Measurements from ENCODE around the gene NPSR1. TPM values are rescaled to one million over a fixed set of nuclear protein-coding genes. Genes with fewer than 3 reads are reported as not detected.

Gene NPSR1
- polyA plus RNA-seq, 4 donors, result not detected

GRCh38 chr7:34837801-34838201, 179.8 kb downstream of the NPSR1 start:
- H3K4me1 ChIP-seq (ENCODE audit: control insufficient read depth in 3 of 3, insufficient read depth in 2 of 3, low read depth in 1 of 3, low read length in 2 of 3), result no peaks in the 10 kb centered on the region
- no peak for DNase-seq
- FAIRE-seq, result no peak
- H3K36me3 ChIP-seq (ENCODE audit: control insufficient read depth in 3 of 3, insufficient read depth in 2 of 3, low read depth in 1 of 3, low read length in 3 of 3), result no peaks in the 10 kb centered on the region
- no peak overlapping the region for H3K4me3 ChIP-seq (ENCODE audit: low read depth in 1 of 3, low read length in 3 of 3)
- peaks cover 0 to 6% (median 0%) of the 10 kb centered on the region in 3 donors for H3K27me3 ChIP-seq (ENCODE audit: control insufficient read depth in 3 of 3, insufficient read depth in 3 of 3, low read length in 3 of 3)
- no peak overlapping the region for H3K27ac ChIP-seq (ENCODE audit: low read depth in 1 of 3, low read length in 2 of 3)
- H3K9me3 ChIP-seq (ENCODE audit: control insufficient read depth in 2 of 2, insufficient read depth in 1 of 2, low read depth in 1 of 2, low read length in 1 of 2), result no peaks in the 10 kb centered on the region
- WGBS, 3 donors, result 47 to 53% (median 53%) methylated on average over 2 of the region's 2 CpGs

GRCh38 chr7:34838329-34838728, 180.3 kb downstream of the NPSR1 start:
- no peaks in the 10 kb centered on the region for H3K4me1 ChIP-seq (ENCODE audit: control insufficient read depth in 3 of 3, insufficient read depth in 2 of 3, low read depth in 1 of 3, low read length in 2 of 3)
- DNase-seq, result no peak
- no peak for FAIRE-seq

GRCh38 chr7:34839645-34840044, 181.6 kb downstream of the NPSR1 start:
- WGBS, 3 donors, result 32 to 63% (median 36%) methylated on average over 3 of the region's 3 CpGs
- FAIRE-seq (no peak), DNase-seq (no peak)
- H3K4me3 ChIP-seq (ENCODE audit: low read depth in 1 of 3, low read length in 3 of 3), result no peak overlapping the region
- H3K27me3 ChIP-seq (ENCODE audit: control insufficient read depth in 3 of 3, insufficient read depth in 3 of 3, low read length in 3 of 3), result peaks cover 0 to 6% (median 3%) of the 10 kb centered on the region in 3 donors
- H3K36me3 ChIP-seq (ENCODE audit: control insufficient read depth in 3 of 3, insufficient read depth in 2 of 3, low read depth in 1 of 3, low read length in 3 of 3), result no peaks in the 10 kb centered on the region
- no peaks in the 10 kb centered on the region for H3K9me3 ChIP-seq (ENCODE audit: control insufficient read depth in 2 of 2, insufficient read depth in 1 of 2, low read depth in 1 of 2, low read length in 1 of 2)
- no peaks in the 10 kb centered on the region for H3K4me1 ChIP-seq (ENCODE audit: control insufficient read depth in 3 of 3, insufficient read depth in 2 of 3, low read depth in 1 of 3, low read length in 2 of 3)
- H3K27ac ChIP-seq (ENCODE audit: low read depth in 1 of 3, low read length in 2 of 3), result no peak overlapping the region

More at GRCh38 chr7:34838329-34838728, 180.3 kb downstream of the NPSR1 start:
- no peak overlapping the region for H3K27ac ChIP-seq (ENCODE audit: low read depth in 1 of 3, low read length in 2 of 3)
- no peaks in the 10 kb centered on the region for H3K9me3 ChIP-seq (ENCODE audit: control insufficient read depth in 2 of 2, insufficient read depth in 1 of 2, low read depth in 1 of 2, low read length in 1 of 2)
- 69 to 82% (median 80%) methylated on average over 5 of the region's 5 CpGs for WGBS, 3 donors
- no peak overlapping the region for H3K4me3 ChIP-seq (ENCODE audit: low read depth in 1 of 3, low read length in 3 of 3)
- H3K36me3 ChIP-seq (ENCODE audit: control insufficient read depth in 3 of 3, insufficient read depth in 2 of 3, low read depth in 1 of 3, low read length in 3 of 3), result no peaks in the 10 kb centered on the region
- peaks cover 0 to 6% (median 0%) of the 10 kb centered on the region in 3 donors for H3K27me3 ChIP-seq (ENCODE audit: control insufficient read depth in 3 of 3, insufficient read depth in 3 of 3, low read length in 3 of 3)

GRCh38 chr7:34840176-34840785, 182.3 kb downstream of the NPSR1 start:
- no peak for DNase-seq
- no peak for FAIRE-seq

GRCh38 chr7:34841326-34841725, 183.3 kb downstream of the NPSR1 start:
- WGBS, 3 donors, result 67 to 86% (median 73%) methylated on average over 4 of the region's 4 CpGs

More at GRCh38 chr7:34840176-34840785, 182.3 kb downstream of the NPSR1 start:
- H3K9me3 ChIP-seq (ENCODE audit: control insufficient read depth in 2 of 2, insufficient read depth in 1 of 2, low read depth in 1 of 2, low read length in 1 of 2), result no peaks in the 10 kb centered on the region
- no peak overlapping the region for H3K4me3 ChIP-seq (ENCODE audit: low read depth in 1 of 3, low read length in 3 of 3)
- H3K27me3 ChIP-seq (ENCODE audit: control insufficient read depth in 3 of 3, insufficient read depth in 3 of 3, low read length in 3 of 3), result peaks cover 0 to 6% (median 3%) of the 10 kb centered on the region in 3 donors
- H3K27ac ChIP-seq (ENCODE audit: low read depth in 1 of 3, low read length in 2 of 3), result no peak overlapping the region
- no peaks in the 10 kb centered on the region for H3K36me3 ChIP-seq (ENCODE audit: control insufficient read depth in 3 of 3, insufficient read depth in 2 of 3, low read depth in 1 of 3, low read length in 3 of 3)
- no peaks in the 10 kb centered on the region for H3K4me1 ChIP-seq (ENCODE audit: control insufficient read depth in 3 of 3, insufficient read depth in 2 of 3, low read depth in 1 of 3, low read length in 2 of 3)
- 39 to 68% (median 48%) methylated on average over 5 of the region's 5 CpGs for WGBS, 3 donors

GRCh38 chr7:34842782-34843181, 184.8 kb downstream of the NPSR1 start:
- no peaks in the 10 kb centered on the region for H3K9me3 ChIP-seq (ENCODE audit: control insufficient read depth in 2 of 2, insufficient read depth in 1 of 2, low read depth in 1 of 2, low read length in 1 of 2)
- 85 to 89% (median 89%) methylated on average over 6 of the region's 6 CpGs for WGBS, 3 donors
- H3K4me3 ChIP-seq (ENCODE audit: low read depth in 1 of 3, low read length in 3 of 3), result no peak overlapping the region
- H3K4me1 ChIP-seq (ENCODE audit: control insufficient read depth in 3 of 3, insufficient read depth in 2 of 3, low read depth in 1 of 3, low read length in 2 of 3), result no peaks in the 10 kb centered on the region
- no peak for FAIRE-seq
- H3K36me3 ChIP-seq (ENCODE audit: control insufficient read depth in 3 of 3, insufficient read depth in 2 of 3, low read depth in 1 of 3, low read length in 3 of 3), result no peaks in the 10 kb centered on the region
- H3K27ac ChIP-seq (ENCODE audit: low read depth in 1 of 3, low read length in 2 of 3), result no peak overlapping the region
- peaks cover 0 to 6% (median 3%) of the 10 kb centered on the region in 3 donors for H3K27me3 ChIP-seq (ENCODE audit: control insufficient read depth in 3 of 3, insufficient read depth in 3 of 3, low read length in 3 of 3)
- no peak for DNase-seq

More at GRCh38 chr7:34841326-34841725, 183.3 kb downstream of the NPSR1 start:
- Histone ChIP-seq H3K36me3 (ENCODE audit: control insufficient read depth in 3 of 3, insufficient read depth in 2 of 3, low read depth in 1 of 3, low read length in 3 of 3) (no peaks in the 10 kb centered on the region), H3K27ac (ENCODE audit: low read depth in 1 of 3, low read length in 2 of 3) (no peak overlapping the region), H3K4me3 (ENCODE audit: low read depth in 1 of 3, low read length in 3 of 3) (no peak overlapping the region), H3K4me1 (ENCODE audit: control insufficient read depth in 3 of 3, insufficient read depth in 2 of 3, low read depth in 1 of 3, low read length in 2 of 3) (no peaks in the 10 kb centered on the region), H3K9me3 (ENCODE audit: control insufficient read depth in 2 of 2, insufficient read depth in 1 of 2, low read depth in 1 of 2, low read length in 1 of 2) (no peaks in the 10 kb centered on the region), H3K27me3 (ENCODE audit: control insufficient read depth in 3 of 3, insufficient read depth in 3 of 3, low read length in 3 of 3) (peaks cover 0 to 6% (median 3%) of the 10 kb centered on the region in 3 donors)
- FAIRE-seq, result no peak
- no peak for DNase-seq

- DNase-seq (no peak), FAIRE-seq (no peak)
- H3K36me3 ChIP-seq (ENCODE audit: control insufficient read depth in 3 of 3, insufficient read depth in 2 of 3, low read depth in 1 of 3, low read length in 3 of 3), result no peaks in the 10 kb centered on the region
- WGBS, 3 donors, result 61 to 73% (median 64%) methylated on average over 1 of the region's 1 CpG
- no peaks in the 10 kb centered on the region for H3K4me1 ChIP-seq (ENCODE audit: control insufficient read depth in 3 of 3, insufficient read depth in 2 of 3, low read depth in 1 of 3, low read length in 2 of 3)
- no peak overlapping the region for H3K27ac ChIP-seq (ENCODE audit: low read depth in 1 of 3, low read length in 2 of 3)
- no peak overlapping the region for H3K4me3 ChIP-seq (ENCODE audit: low read depth in 1 of 3, low read length in 3 of 3)
- no peaks in the 10 kb centered on the region for H3K9me3 ChIP-seq (ENCODE audit: control insufficient read depth in 2 of 2, insufficient read depth in 1 of 2, low read depth in 1 of 2, low read length in 1 of 2)
- peaks cover 0 to 6% (median 3%) of the 10 kb centered on the region in 3 donors for H3K27me3 ChIP-seq (ENCODE audit: control insufficient read depth in 3 of 3, insufficient read depth in 3 of 3, low read length in 3 of 3)
These were observed 186.4 kb downstream of the NPSR1 start for GRCh38 chr7:34844406-34844805.

- FAIRE-seq, result no peak
- peaks cover 0 to 3% (median 3%) of the 10 kb centered on the region in 3 donors for H3K27me3 ChIP-seq (ENCODE audit: control insufficient read depth in 3 of 3, insufficient read depth in 3 of 3, low read length in 3 of 3)
- H3K4me3 ChIP-seq (ENCODE audit: low read depth in 1 of 3, low read length in 3 of 3), result no peak overlapping the region
- no peaks in the 10 kb centered on the region for H3K9me3 ChIP-seq (ENCODE audit: control insufficient read depth in 2 of 2, insufficient read depth in 1 of 2, low read depth in 1 of 2, low read length in 1 of 2)
- no peaks in the 10 kb centered on the region for H3K4me1 ChIP-seq (ENCODE audit: control insufficient read depth in 3 of 3, insufficient read depth in 2 of 3, low read depth in 1 of 3, low read length in 2 of 3)
- no peaks in the 10 kb centered on the region for H3K36me3 ChIP-seq (ENCODE audit: control insufficient read depth in 3 of 3, insufficient read depth in 2 of 3, low read depth in 1 of 3, low read length in 3 of 3)
- H3K27ac ChIP-seq (ENCODE audit: low read depth in 1 of 3, low read length in 2 of 3), result no peak overlapping the region
- no peak for DNase-seq
- 35 to 46% (median 43%) methylated on average over 5 of the region's 5 CpGs for WGBS, 3 donors
These were observed 187.1 kb downstream of the NPSR1 start for GRCh38 chr7:34844936-34845665.

Data from small intestine (tissue), 7 donors.